NCI-H1048 (cell line): ENCODE data around the gene NEURL1.

Source experiments
- DNase-seq: peaks from one replicate; lab custom pipeline; 2025; lab: John Stamatoyannopoulos, UW

NEURL1 gene

GRCh38 chr10:103564776-103565520 is 71.4 kb downstream of the NEURL1 start:
- no peak for DNase-seq

GRCh38 chr10:103566536-103566935 is 73.0 kb downstream of the NEURL1 start:
- no peak for DNase-seq

GRCh38 chr10:103568505-103568904 is 75.0 kb downstream of the NEURL1 start:
- no peak for DNase-seq

- DNase-seq: no peak
These were observed 76.4 kb downstream of the NEURL1 start for GRCh38 chr10:103569896-103570295.

GRCh38 chr10:103570844-103571655 is 77.5 kb downstream of the NEURL1 start:
- DNase-seq: no peak

- DNase-seq: no peak
These were observed 78.1 kb downstream of the NEURL1 start for GRCh38 chr10:103571656-103571975.

GRCh38 chr10:103572347-103573204 is 79.1 kb downstream of the NEURL1 start:
- DNase-seq: no peak

- no peak for DNase-seq
These were observed 79.6 kb downstream of the NEURL1 start for GRCh38 chr10:103573205-103573487.

GRCh38 chr10:103574097-103575061 is 80.9 kb downstream of the NEURL1 start:
- DNase-seq: no peak

- DNase-seq: no peak
These were observed 82.0 kb downstream of the NEURL1 start for GRCh38 chr10:103575416-103576075.

- no peak for DNase-seq
These were observed 82.6 kb downstream of the NEURL1 start for GRCh38 chr10:103576076-103576471.

- no peak for DNase-seq
These were observed 83.4 kb downstream of the NEURL1 start for GRCh38 chr10:103576862-103577261.

- no peak for DNase-seq
These were observed 85.4 kb downstream of the NEURL1 start for GRCh38 chr10:103578782-103579382.

- DNase-seq: no peak
These were observed 86.5 kb downstream of the NEURL1 start for GRCh38 chr10:103580011-103580410.

- no peak for DNase-seq
These were observed 86.9 kb downstream of the NEURL1 start for GRCh38 chr10:103580430-103580829.

GRCh38 chr10:103581499-103581898 is 88.0 kb downstream of the NEURL1 start:
- no peak for DNase-seq

GRCh38 chr10:103582331-103583123 is 89.0 kb downstream of the NEURL1 start:
- no peak for DNase-seq

- DNase-seq: no peak
These were observed 90.3 kb downstream of the NEURL1 start for GRCh38 chr10:103583871-103584215.

GRCh38 chr10:103584216-103585010 is 90.9 kb downstream of the NEURL1 start:
- no peak for DNase-seq
